GM12878 (cell line): ENCODE results near the gene TSR1. TPM values are rescaled to one million over a fixed set of nuclear protein-coding genes. Genes with fewer than 3 reads are reported as not detected.
A peak's percentile ranks its signal among the peaks of the same experiment; 100 is the strongest.

Experiments
- ATAC-seq: fragments of 200-7000 bp; cut with Tn5 transposase; 3 replicates; pipeline ENCODE4 v1.9.1; 2020; ENCODE audit warnings: mild to moderate bottlenecking, moderate library complexity
- BruUV-seq: library from RNA; stranded (reverse); fragments of 400-500 nt; replicated peaks from 2 replicates; lab custom pipeline; 2021; lab: Mats Ljungman, UMichigan
- CTCF ChIA-PET: fragments of 300-600 bp; sonication (Branson Sonifier 250); formaldehyde crosslinking; extraction: SDS; loops from one replicate; lab custom pipeline; 2021; ENCODE audit warnings: inconsistent platforms; lab: Yijun Ruan, JAX
- POLR2A ChIA-PET: fragments of 350-600 bp; formaldehyde crosslinking; extraction: SDS; loops from one replicate; lab custom pipeline; 2021; ENCODE audit warnings: inconsistent platforms; lab: Charles Lee
- RAD21 ChIA-PET: fragments of 300-600 bp; sonication (Branson Sonifier 250); formaldehyde crosslinking; loops from one replicate; lab custom pipeline; 2023; ENCODE audit warnings: antibody characterized with exemption; ENCODE audit not compliant: unreplicated experiment; lab: Charles Lee
- SMC1A ChIA-PET: fragments of 300-600 bp; sonication (Branson Sonifier 250); formaldehyde crosslinking; loops from one replicate; lab custom pipeline; 2023; ENCODE audit not compliant: unreplicated experiment, uncharacterized antibody; lab: Charles Lee
- DNase-seq: peaks from one replicate; pipeline ENCODE4 v3.0.0-alpha.2; 2011; ENCODE audit warnings: low read depth, low spot score
- FAIRE-seq: peaks from 3 replicates; lab custom pipeline; 2011; peaks lifted over from hg19 to GRCh38; lab: Jason Lieb, UNC
- H2AFZ ChIP-seq: 2 replicates; pipeline ENCODE4 v1.6.0; 2011; ENCODE audit warnings: low read depth, low read length, control low read depth; ENCODE audit not compliant: control insufficient read depth
- H3K27ac ChIP-seq: 2 replicates; pipeline ENCODE4 v1.5.1; 2011; ENCODE audit warnings: control low read depth; ENCODE audit not compliant: control insufficient read depth, insufficient read depth
- H3K27me3 ChIP-seq, 2 experiments: replicated peaks in 1 of 2; 2 replicates each; pipeline versions ENCODE4 v1.6.0 to v1.6.1; 2011; ENCODE audit warnings: low read length in 1 of 2; ENCODE audit not compliant: control insufficient read depth in 2 of 2, insufficient read depth in 2 of 2
- H3K36me3 ChIP-seq, 2 experiments: 2 replicates each; pipeline ENCODE4 v1.5.1; 2011; ENCODE audit warnings: low read length in 1 of 2; ENCODE audit not compliant: control insufficient read depth in 2 of 2, insufficient read depth in 2 of 2
- H3K4me1 ChIP-seq: 2 replicates; pipeline ENCODE4 v1.6.1; 2011; ENCODE audit warnings: mild to moderate bottlenecking, low read length, moderate library complexity, mixed read lengths; ENCODE audit not compliant: control insufficient read depth, insufficient read depth
- H3K4me2 ChIP-seq: 2 replicates; pipeline ENCODE4 v1.6.0; 2011; ENCODE audit warnings: control low read depth; ENCODE audit not compliant: control insufficient read depth, insufficient read depth
- H3K4me3 ChIP-seq: fragments of 200-600 bp; sonication (generic); 2 replicates; pipeline ENCODE4 v1.5.1; 2016
- H3K79me2 ChIP-seq: 2 replicates; pipeline ENCODE4 v1.6.0; 2011; ENCODE audit warnings: low read length; ENCODE audit not compliant: control insufficient read depth, insufficient read depth
- H3K9ac ChIP-seq: 2 replicates; pipeline ENCODE4 v1.8.0; 2011; ENCODE audit warnings: low read length, control low read depth, mixed read lengths; ENCODE audit not compliant: control insufficient read depth, insufficient read depth
- H3K9me3 ChIP-seq: replicated peaks from 3 replicates; pipeline ENCODE4 v1.5.1; 2011; ENCODE audit warnings: mild to moderate bottlenecking, low read length; ENCODE audit not compliant: control insufficient read depth, insufficient read depth
- H4K20me1 ChIP-seq: 2 replicates; pipeline ENCODE4 v1.6.0; 2011; ENCODE audit not compliant: control insufficient read depth, insufficient read depth
- E4F1 ChIP-seq: fragments of 450-650 bp; IDR thresholded peaks from 2 replicates; pipeline ENCODE4 v1.6.1; 2018; ENCODE audit warnings: borderline replicate concordance, mild to moderate bottlenecking; ENCODE audit not compliant: partially characterized antibody
- POLR2A ChIP-seq: IDR thresholded peaks from 2 replicates; pipeline ENCODE4 v1.6.1; 2011; ENCODE audit warnings: low read depth, mild to moderate bottlenecking, low read length
- SP1 ChIP-seq: IDR thresholded peaks from one replicate; pipeline ENCODE4 v1.6.1; 2011; ENCODE audit warnings: low read depth, low read length
- SREBF2 ChIP-seq: IDR thresholded peaks from 2 replicates; pipeline ENCODE4 v1.6.1; 2012; ENCODE audit warnings: mild to moderate bottlenecking, low read length
- WGBS: methylation state at CpG from one replicate; pipeline ENCODE4 v1.1.6; 2016; ENCODE audit warnings: low lambda C conversion rate; ENCODE audit not compliant: insufficient replicate concordance, insufficient coverage; ENCODE audit errors: missing lambda C conversion rate; 5-methylcytosine and 5-hydroxymethylcytosine counted together
- in situ Hi-C: fragments of 300-500 bp; cut with MboI; formaldehyde crosslinking; loops from 9 replicates; pipeline ENCODE4 v1.14.3; 2018; ENCODE audit warnings: mixed read lengths
- intact Hi-C: fragments of 100-400 bp; cut with micrococcal nuclease; formaldehyde crosslinking; loops from one replicate; pipeline ENCODE4 v1.14.2; 2022; ENCODE audit not compliant: unreplicated experiment
- polyA plus RNA-seq, 11 experiments: library from polyadenylated mRNA; depleted of rRNA in 4 of 11; unstranded in 6 of 11; stranded (reverse) in 5 of 11; fragments of >200 nt; fragmentation: Nextera tagmentation in 4 of 11; fragmentation: Illumina TruSeq in 1 of 11; extraction: Ambion mirVana in 4 of 11; extraction: Trizol in 1 of 11; gene quantifications; 1 replicate in 1 of 11; 2 replicates in 10 of 11; pipeline versions ENCODE4 v1.2.1 to v1.2.3, GENCODE V29; 2011 to 2016; ENCODE audit warnings: inconsistent platforms in 2 of 11, missing spikeins in 2 of 11, low read depth in 1 of 11
- total RNA-seq, 4 experiments: library from RNA; depleted of rRNA in 3 of 4; stranded (reverse); fragments of >200 nt in 3 of 4; fragmentation: Illumina TruSeq in 1 of 4; extraction: Trizol in 1 of 4; gene quantifications; 2 replicates each; pipeline versions ENCODE4 v1.2.1 to v1.2.3, GENCODE V29; 2013 to 2021

Gene TSR1
- total and polyA plus RNA-seq, 10 of the 15 experiments (the other 5 are each of a cell fraction or from before 2014, with no cell fraction given): 14.7 to 100 (median 46.9) TPM

- no peak for TF ChIP-seq E4F1
Measured at GRCh38 chr17:2385240-2386210, 49.3 kb upstream of the TSR1 start (continued).

GRCh38 chr17:2384439-2385127 lies 48.3 kb upstream of the TSR1 start:
- intact Hi-C loops (no loop called here), in situ Hi-C loops (no loop called here)
- DNase-seq (no peak), ATAC-seq (no peak), FAIRE-seq (no peak)
- H3K9ac ChIP-seq: no peak overlapping the region
- no peak overlapping the region for H3K4me3 ChIP-seq
- peaks cover 0 to 7% of the 10 kb centered on the region in 2 experiments; a peak in 3 of 4 replicates for H3K36me3 ChIP-seq
- WGBS: 81% methylated on average over 20 of the region's 22 CpGs
- H2AFZ ChIP-seq: no peak overlapping the region
- H3K27ac ChIP-seq: no peak overlapping the region
- TF ChIP-seq POLR2A (0 out of 2 replicates have a peak, but pooled peaks have one; percentile 51), SP1 (no peak), SREBF2 (no peak)
- ChIA-PET POLR2A (interaction anchor here (0.8 kb wide), 1 partner anchor 41 kb away, joined by 3 read pairs; no protein-coding TSS in a partner anchor), CTCF (interaction anchor here (2.8 to 12.3 kb wide), 3 partner anchors 8 to 30 kb away, joined by 73 to 597 read pairs (median 105); partner anchors contain the start of gene MNT), RAD21 (interaction anchor here (0.8 to 7.5 kb wide), 2 partner anchors 30 to 332 kb away, joined by 3 to 376 read pairs; no protein-coding TSS in a partner anchor), SMC1A (interaction anchor here (10.7 kb wide), 1 partner anchor 31 kb away, joined by 364 read pairs; no protein-coding TSS in a partner anchor)
- no peaks in the 10 kb centered on the region for H3K27me3 ChIP-seq
- no peaks in the 10 kb centered on the region for H4K20me1 ChIP-seq
- no peaks in the 10 kb centered on the region for H3K9me3 ChIP-seq
- no peaks in the 10 kb centered on the region for H3K4me1 ChIP-seq
- no TSS peak for BruUV-seq
- no peaks in the 10 kb centered on the region for H3K79me2 ChIP-seq
- H3K4me2 ChIP-seq: no peak overlapping the region
